ENCODE measurements around the gene ZDHHC21. TPM values are rescaled to one million over a fixed set of nuclear protein-coding genes. Genes with fewer than 3 reads are reported as not detected.

Gene ZDHHC21
- total RNA-seq, 2 donors from 2014 or later, result 11.4 to 18.7 TPM

DNA sequence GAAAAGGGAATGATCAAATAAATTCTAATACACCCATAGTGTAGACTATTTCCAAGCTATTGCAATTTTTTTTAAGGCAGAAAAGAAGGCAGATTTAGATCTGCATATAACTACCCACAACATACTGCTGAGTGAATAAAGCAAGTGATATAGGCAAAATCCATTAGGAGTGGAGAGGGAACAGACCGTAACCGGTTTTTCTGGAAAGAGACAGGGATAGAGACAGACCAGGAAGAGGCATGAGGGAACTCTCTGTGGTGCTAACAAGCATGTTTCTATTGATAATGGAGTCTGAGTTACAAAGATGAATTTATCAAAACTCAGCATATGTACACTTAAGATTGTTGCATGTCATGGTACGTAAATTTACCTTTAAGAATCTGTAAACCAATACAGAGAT is 14.5 kb downstream of the ZDHHC21 start:
- Histone ChIP-seq H3K27ac (no peak overlapping the region), H3K4me1 (ENCODE audit: control insufficient read depth in 1 of 2, low read depth in 2 of 2) (no peaks in the 10 kb centered on the region), H3K27me3 (replicated peaks; ENCODE audit: insufficient read depth) (no peaks in the 10 kb centered on the region), H3K4me3 (no peak overlapping the region), H3K36me3 (no peaks in the 10 kb centered on the region), H3K9me3 (no peaks in the 10 kb centered on the region)
- no peak for ATAC-seq (ENCODE audit: insufficient number of reproducible peaks, low FRiP score, low read depth)
- TF ChIP-seq, protein P1, sequence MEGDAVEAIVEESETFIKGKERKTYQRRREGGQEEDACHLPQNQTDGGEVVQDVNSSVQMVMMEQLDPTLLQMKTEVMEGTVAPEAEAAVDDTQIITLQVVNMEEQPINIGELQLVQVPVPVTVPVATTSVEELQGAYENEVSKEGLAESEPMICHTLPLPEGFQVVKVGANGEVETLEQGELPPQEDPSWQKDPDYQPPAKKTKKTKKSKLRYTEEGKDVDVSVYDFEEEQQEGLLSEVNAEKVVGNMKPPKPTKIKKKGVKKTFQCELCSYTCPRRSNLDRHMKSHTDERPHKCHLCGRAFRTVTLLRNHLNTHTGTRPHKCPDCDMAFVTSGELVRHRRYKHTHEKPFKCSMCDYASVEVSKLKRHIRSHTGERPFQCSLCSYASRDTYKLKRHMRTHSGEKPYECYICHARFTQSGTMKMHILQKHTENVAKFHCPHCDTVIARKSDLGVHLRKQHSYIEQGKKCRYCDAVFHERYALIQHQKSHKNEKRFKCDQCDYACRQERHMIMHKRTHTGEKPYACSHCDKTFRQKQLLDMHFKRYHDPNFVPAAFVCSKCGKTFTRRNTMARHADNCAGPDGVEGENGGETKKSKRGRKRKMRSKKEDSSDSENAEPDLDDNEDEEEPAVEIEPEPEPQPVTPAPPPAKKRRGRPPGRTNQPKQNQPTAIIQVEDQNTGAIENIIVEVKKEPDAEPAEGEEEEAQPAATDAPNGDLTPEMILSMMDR (IDR thresholded peaks at IDR 0.05), result no peak
- no peak for DNase-seq (ENCODE audit: low spot score)

DNA sequence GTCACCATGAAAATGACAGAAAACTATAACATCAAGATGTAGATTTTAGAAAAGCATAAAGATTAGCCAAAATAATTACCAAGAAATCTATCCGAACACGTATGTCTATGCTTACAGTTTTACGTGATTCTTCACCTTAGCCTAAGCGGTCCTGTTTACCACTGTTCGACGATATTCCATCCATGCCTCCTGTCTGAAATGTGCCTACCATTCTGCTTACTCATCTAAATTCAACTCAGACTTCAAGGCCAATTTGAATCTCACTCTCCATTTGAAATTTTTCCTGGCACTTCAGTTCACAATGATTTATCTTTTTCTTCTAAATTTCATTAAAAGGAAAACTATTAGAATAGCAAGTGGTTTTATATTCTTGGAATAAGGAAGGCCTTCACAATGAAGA is 15.4 kb downstream of the ZDHHC21 start:
- no peak for DNase-seq (ENCODE audit: low spot score)
- H3K4me3 ChIP-seq, result no peak overlapping the region
- H3K4me1 ChIP-seq (ENCODE audit: control insufficient read depth in 1 of 2, low read depth in 2 of 2), result no peaks in the 10 kb centered on the region
- no peak for ATAC-seq (ENCODE audit: insufficient number of reproducible peaks, low FRiP score, low read depth)
- H3K27ac ChIP-seq, result no peak overlapping the region
- no peaks in the 10 kb centered on the region for H3K9me3 ChIP-seq
- no peaks in the 10 kb centered on the region for H3K36me3 ChIP-seq
- TF ChIP-seq, protein P1 (IDR thresholded peaks at IDR 0.05), result no peak
- H3K27me3 ChIP-seq (replicated peaks; ENCODE audit: insufficient read depth), result no peaks in the 10 kb centered on the region

DNA sequence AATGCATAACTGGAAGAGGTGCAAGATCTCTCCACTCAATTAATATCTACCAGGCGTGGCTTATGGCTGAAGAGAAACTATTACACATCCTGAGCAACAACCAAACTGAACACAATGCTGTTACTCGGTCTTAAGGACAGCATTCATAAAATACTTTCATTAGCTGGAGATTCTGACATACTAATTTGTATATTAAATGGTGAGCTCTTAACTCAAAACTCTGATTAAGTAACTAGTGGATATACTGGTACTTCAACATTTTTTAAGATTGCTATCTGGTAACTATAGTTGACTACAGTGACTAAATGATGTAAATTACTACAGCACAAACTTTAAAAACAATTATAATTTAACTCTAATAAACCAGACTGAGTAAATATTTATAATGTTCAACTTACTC is 15.8 kb downstream of the ZDHHC21 start:
- Histone ChIP-seq H3K4me1 (ENCODE audit: control insufficient read depth in 1 of 2, low read depth in 2 of 2) (no peaks in the 10 kb centered on the region), H3K4me3 (no peak overlapping the region), H3K9me3 (no peaks in the 10 kb centered on the region), H3K36me3 (no peaks in the 10 kb centered on the region), H3K27me3 (replicated peaks; ENCODE audit: insufficient read depth) (no peaks in the 10 kb centered on the region), H3K27ac (no peak overlapping the region)
- TF ChIP-seq, protein P1 (IDR thresholded peaks at IDR 0.05), result no peak
- ATAC-seq (ENCODE audit: insufficient number of reproducible peaks, low FRiP score, low read depth) (no peak), DNase-seq (ENCODE audit: low spot score) (no peak)

DNA sequence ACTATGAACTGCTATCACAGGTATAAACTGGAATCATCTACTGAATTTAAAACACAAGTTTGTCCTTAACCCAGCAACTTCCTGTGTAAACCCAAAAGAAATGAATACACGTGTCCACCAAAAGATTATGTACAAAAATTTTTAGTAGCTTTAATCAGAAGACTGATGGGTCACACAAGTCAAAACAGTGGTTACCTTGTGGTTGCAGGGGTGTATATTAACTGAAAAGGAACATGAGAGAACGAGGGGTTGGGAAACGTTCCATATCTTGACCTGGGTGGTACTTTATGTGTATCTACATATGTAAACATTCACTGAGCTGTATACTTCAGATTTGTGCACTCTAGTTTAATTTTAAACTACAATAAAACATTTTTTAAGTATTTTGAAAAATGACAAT is 18.6 kb downstream of the ZDHHC21 start:
- no peaks in the 10 kb centered on the region for H3K27me3 ChIP-seq (replicated peaks; ENCODE audit: insufficient read depth)
- ATAC-seq (ENCODE audit: insufficient number of reproducible peaks, low FRiP score, low read depth), result no peak
- H3K9me3 ChIP-seq, result no peaks in the 10 kb centered on the region
- TF ChIP-seq, protein P1 (IDR thresholded peaks at IDR 0.05), result no peak
- H3K4me3 ChIP-seq, result no peak overlapping the region
- no peaks in the 10 kb centered on the region for H3K36me3 ChIP-seq
- no peaks in the 10 kb centered on the region for H3K4me1 ChIP-seq (ENCODE audit: control insufficient read depth in 1 of 2, low read depth in 2 of 2)
- no peak overlapping the region for H3K27ac ChIP-seq
- no peak for DNase-seq (ENCODE audit: low spot score)

DNA sequence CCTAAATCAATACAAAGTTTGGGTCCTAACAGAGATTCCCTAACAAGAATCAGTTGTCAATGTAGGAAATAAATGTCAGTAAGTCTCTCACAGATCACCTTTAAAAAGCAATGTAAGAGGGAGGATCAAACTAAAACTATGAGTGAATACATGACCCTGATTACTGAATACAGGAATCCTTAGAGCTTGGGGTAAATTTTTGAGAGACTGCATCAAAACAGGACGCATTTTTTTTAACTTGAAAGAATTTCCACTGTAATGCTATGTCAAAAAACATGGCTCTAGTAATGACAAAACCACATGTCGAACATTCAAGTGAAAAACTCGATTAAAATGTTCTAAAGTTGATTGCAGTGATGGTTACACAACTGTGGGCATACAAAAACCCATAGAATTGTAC is 21.9 kb downstream of the ZDHHC21 start:
- no peaks in the 10 kb centered on the region for H3K4me1 ChIP-seq (ENCODE audit: control insufficient read depth in 1 of 2, low read depth in 2 of 2)

More for the DNA sequence above, 21.9 kb downstream of the ZDHHC21 start:
- ATAC-seq (ENCODE audit: insufficient number of reproducible peaks, low FRiP score, low read depth) (no peak), DNase-seq (ENCODE audit: low spot score) (no peak)
- H3K4me3 ChIP-seq, result no peak overlapping the region
- no peak overlapping the region for H3K27ac ChIP-seq
- H3K36me3 ChIP-seq, result no peaks in the 10 kb centered on the region
- TF ChIP-seq, protein P1 (IDR thresholded peaks at IDR 0.05), result no peak
- no peaks in the 10 kb centered on the region for H3K9me3 ChIP-seq
- H3K27me3 ChIP-seq (replicated peaks; ENCODE audit: insufficient read depth), result no peaks in the 10 kb centered on the region

Measured in thoracic aorta (tissue), 2 donors.